Spinal cord (tissue), 10 donors: ENCODE data around the gene PPP3R1. TPM values are rescaled to one million over a fixed set of nuclear protein-coding genes. Genes with fewer than 3 reads are reported as not detected.

Experiments
- DNase-seq, 6 donors: peaks; one replicate each; pipeline versions ENCODE4 v3.0.0 to v3.0.0-alpha.2; 2013 to 2015; ENCODE audit warnings: low spot score in 6 of 6, low read depth in 4 of 6
- H3K27ac ChIP-seq: one replicate; pipeline ENCODE4 v1.5.1; 2013; ENCODE audit warnings: low read depth, low read length, control low read depth
- H3K27me3 ChIP-seq: one replicate; pipeline ENCODE4 v1.6.1; 2013; ENCODE audit warnings: low read length; ENCODE audit not compliant: control insufficient read depth, insufficient read depth
- H3K36me3 ChIP-seq: one replicate; pipeline ENCODE4 v1.6.1; 2013; ENCODE audit warnings: low read length; ENCODE audit not compliant: control insufficient read depth, insufficient read depth
- H3K4me1 ChIP-seq: one replicate; pipeline ENCODE4 v1.6.1; 2013; ENCODE audit warnings: low read length; ENCODE audit not compliant: control insufficient read depth, insufficient read depth
- H3K4me3 ChIP-seq: one replicate; pipeline ENCODE4 v1.5.1; 2013; ENCODE audit warnings: low read depth, low read length, control low read depth
- H3K9me3 ChIP-seq: one replicate; pipeline ENCODE4 v1.6.1; 2013; ENCODE audit warnings: low read length; ENCODE audit not compliant: control insufficient read depth, insufficient read depth
- WGBS: methylation state at CpG from one replicate; pipeline ENCODE4 v1.1.5; 2013; ENCODE audit warnings: missing lambda C conversion rate; ENCODE audit not compliant: insufficient coverage; 5-methylcytosine and 5-hydroxymethylcytosine counted together
- polyA plus RNA-seq, 2 donors: library from polyadenylated mRNA; unstranded; fragments of 120-200 nt; gene quantifications; one replicate each; pipeline ENCODE4 v1.2.1, GENCODE V29; 2013; ENCODE audit not compliant: insufficient read length in 2 of 2
- total RNA-seq, 2 donors: library from RNA; depleted of rRNA in 1 of 2; stranded (reverse); fragments of 120-200 nt in 1 of 2; fragments of >200 nt in 1 of 2; gene quantifications; one replicate each; pipeline versions ENCODE4 v1.2.3 to v1.2.4, GENCODE V29; 2013 to 2014
- donor health status: healthy.

The PPP3R1 gene
- total and polyA plus RNA-seq, 4 donors, result 23.8 to 170 (median 147) TPM

DNA sequence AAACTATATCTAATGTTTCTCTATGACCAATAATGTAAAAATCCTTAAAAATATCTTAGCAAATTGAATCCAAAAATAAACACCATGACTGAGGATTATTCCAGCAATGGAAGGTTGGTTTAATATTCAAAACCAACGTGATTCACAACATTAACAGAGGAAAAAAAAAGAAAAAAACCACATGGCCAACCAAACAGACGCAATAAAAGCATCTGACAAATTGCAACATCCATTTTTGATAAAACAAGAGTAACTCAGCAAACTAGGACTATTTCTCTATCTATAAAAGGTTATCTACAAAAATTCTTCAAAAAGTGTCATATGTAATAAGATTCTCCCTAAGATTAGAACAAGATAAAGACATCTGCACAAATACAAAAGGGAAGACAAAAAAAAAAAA is 28.9 kb downstream of the PPP3R1 start:
- WGBS, result no CpG with 5 or more reads among the region's 2 CpGs
- Histone ChIP-seq H3K27ac (no peak overlapping the region), H3K27me3 (no peaks in the 10 kb centered on the region), H3K4me1 (no peaks in the 10 kb centered on the region), H3K9me3 (no peaks in the 10 kb centered on the region), H3K4me3 (no peak overlapping the region), H3K36me3 (no peaks in the 10 kb centered on the region)
- no peak for DNase-seq

- Histone ChIP-seq H3K4me1 (no peaks in the 10 kb centered on the region), H3K27ac (no peak overlapping the region), H3K36me3 (no peaks in the 10 kb centered on the region), H3K9me3 (no peaks in the 10 kb centered on the region), H3K27me3 (no peaks in the 10 kb centered on the region), H3K4me3 (no peak overlapping the region)
- no peak for DNase-seq
- no CpG with 5 or more reads among the region's 1 CpG for WGBS
Observed at GRCh38 chr2:68222287-68222686, 30.0 kb downstream of the PPP3R1 start.

DNA sequence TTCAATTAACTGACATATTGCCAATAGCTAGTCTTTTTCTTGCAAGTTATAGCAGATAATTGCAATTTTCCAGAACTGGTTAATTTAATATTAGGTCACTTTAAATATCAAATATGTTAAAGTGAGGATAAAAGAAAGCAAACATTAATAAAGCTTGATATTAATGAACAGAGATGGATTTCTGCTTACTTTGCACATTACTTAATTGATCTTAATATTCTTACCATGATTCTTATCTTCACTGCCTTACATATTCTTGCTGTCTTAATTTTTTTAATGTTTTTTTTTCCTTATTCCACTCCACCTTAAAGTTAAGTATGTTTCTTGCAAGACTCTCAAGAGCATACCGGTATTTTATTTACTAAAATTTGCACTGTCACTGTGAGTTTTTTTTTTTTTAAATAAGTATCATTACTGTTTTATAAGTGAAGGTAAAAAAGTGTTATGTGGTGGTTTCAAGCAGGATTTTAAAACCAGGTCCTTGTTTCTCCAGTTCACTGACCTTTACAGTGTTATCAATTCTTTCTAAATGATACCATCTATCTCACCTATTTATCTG is 33.9 kb downstream of the PPP3R1 start:
- WGBS, result no CpG with 5 or more reads among the region's 1 CpG
- H3K27me3 ChIP-seq, result no peaks in the 10 kb centered on the region
- no peaks in the 10 kb centered on the region for H3K9me3 ChIP-seq
- no peak overlapping the region for H3K27ac ChIP-seq
- DNase-seq, result no peak
- H3K4me1 ChIP-seq, result no peaks in the 10 kb centered on the region
- H3K4me3 ChIP-seq, result no peak overlapping the region
- H3K36me3 ChIP-seq, result no peaks in the 10 kb centered on the region

GRCh38 chr2:68217729-68218128 is 34.6 kb downstream of the PPP3R1 start:
- no peak for DNase-seq
- H3K4me3 ChIP-seq, result no peak overlapping the region
- no peaks in the 10 kb centered on the region for H3K27me3 ChIP-seq
- no peaks in the 10 kb centered on the region for H3K36me3 ChIP-seq
- no CpG with 5 or more reads among the region's 3 CpGs for WGBS
- no peak overlapping the region for H3K27ac ChIP-seq
- no peaks in the 10 kb centered on the region for H3K9me3 ChIP-seq
- no peaks in the 10 kb centered on the region for H3K4me1 ChIP-seq

DNA sequence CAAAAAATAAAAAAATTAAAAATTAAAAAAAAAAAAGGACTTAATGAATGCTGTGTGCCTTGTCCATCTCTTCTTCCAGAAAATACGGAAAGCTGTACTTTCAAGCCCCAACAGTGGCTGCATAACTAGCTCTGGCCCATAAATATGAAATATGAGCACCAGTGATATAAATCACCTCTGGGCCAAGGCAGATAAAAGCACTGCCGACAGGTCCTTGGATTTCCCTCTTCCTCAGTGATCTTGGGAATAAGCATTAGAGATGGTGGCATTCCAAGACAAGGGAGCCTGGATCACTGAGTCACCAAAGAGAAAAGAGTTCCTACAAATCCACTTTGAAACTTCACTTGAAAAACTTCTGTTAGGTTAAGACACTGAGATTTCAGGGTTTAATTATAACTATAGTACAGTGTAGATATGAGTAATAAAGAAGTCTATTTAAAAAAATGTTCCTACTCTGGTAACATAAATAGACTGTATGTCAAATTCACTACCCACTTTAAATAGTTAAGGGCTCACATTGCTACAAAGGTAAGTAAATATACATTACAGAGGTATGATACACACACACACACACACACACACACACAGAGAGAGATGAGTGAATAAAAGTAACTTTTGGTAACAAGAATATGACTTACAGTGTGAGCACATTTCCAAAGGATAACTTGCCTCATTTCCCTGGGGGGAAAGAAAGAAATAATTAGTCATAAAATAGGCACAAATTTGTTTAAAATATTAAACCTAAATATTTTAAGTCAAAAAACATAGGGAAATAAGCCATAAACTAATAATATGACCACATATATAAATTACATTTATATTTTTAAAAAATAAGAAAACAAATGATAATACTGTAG is 35.6 kb downstream of the PPP3R1 start:
- 100% methylated on average over 1 of the region's 2 CpGs for WGBS

DNA sequence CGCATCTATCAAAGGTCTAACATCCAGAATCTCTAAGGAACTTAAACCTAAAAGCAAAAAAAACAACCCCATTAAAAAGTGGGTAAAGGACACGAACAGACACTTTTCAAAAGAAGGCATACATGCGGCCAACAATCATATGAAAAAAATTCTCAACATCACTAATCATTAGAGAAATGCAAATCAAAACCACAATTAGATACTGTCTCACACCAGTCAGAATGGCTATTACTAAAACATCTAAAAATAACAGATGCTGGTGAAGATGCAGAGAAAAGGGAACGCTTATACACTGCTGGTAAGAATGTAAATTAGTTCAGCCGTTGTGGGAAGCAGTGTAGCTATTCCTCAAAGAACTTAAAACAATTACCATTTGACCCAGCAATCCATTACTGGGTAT is 38.0 kb downstream of the PPP3R1 start:
- 100% methylated on average over 1 of the region's 5 CpGs for WGBS

More for the DNA sequence above, 35.6 kb downstream of the PPP3R1 start:
- no peaks in the 10 kb centered on the region for H3K36me3 ChIP-seq
- no peak for DNase-seq
- H3K4me1 ChIP-seq, result no peaks in the 10 kb centered on the region
- no peaks in the 10 kb centered on the region for H3K27me3 ChIP-seq
- H3K4me3 ChIP-seq, result no peak overlapping the region
- H3K27ac ChIP-seq, result no peak overlapping the region
- H3K9me3 ChIP-seq, result no peaks in the 10 kb centered on the region

DNA sequence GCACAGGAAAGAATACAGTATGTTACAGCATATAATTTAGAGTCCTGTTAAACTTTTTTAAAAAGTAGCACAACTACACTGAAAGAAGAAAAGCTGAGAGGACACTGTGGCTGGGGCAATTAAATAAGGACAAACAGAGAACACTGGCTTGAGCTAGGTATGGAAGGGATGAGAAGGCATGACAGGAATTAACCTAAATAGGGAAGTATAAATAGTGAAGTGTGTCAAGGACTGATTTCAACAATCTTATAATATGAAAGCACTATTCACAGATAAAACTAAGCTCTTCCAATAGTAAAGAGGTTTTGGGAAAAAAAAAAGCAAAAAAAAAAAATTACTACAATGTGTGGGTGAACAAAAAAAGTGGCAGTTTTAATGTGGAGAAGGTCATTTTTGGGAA is 45.5 kb downstream of the PPP3R1 start:
- Histone ChIP-seq H3K27me3 (no peaks in the 10 kb centered on the region), H3K36me3 (no peaks in the 10 kb centered on the region), H3K9me3 (no peaks in the 10 kb centered on the region), H3K4me3 (no peak overlapping the region), H3K27ac (no peak overlapping the region), H3K4me1 (no peaks in the 10 kb centered on the region)
- DNase-seq, result no peak

More for the DNA sequence above, 38.0 kb downstream of the PPP3R1 start:
- no peaks in the 10 kb centered on the region for H3K4me1 ChIP-seq
- DNase-seq, result no peak
- H3K4me3 ChIP-seq, result no peak overlapping the region
- no peaks in the 10 kb centered on the region for H3K9me3 ChIP-seq
- no peak overlapping the region for H3K27ac ChIP-seq
- no peaks in the 10 kb centered on the region for H3K27me3 ChIP-seq
- H3K36me3 ChIP-seq, result no peaks in the 10 kb centered on the region

DNA sequence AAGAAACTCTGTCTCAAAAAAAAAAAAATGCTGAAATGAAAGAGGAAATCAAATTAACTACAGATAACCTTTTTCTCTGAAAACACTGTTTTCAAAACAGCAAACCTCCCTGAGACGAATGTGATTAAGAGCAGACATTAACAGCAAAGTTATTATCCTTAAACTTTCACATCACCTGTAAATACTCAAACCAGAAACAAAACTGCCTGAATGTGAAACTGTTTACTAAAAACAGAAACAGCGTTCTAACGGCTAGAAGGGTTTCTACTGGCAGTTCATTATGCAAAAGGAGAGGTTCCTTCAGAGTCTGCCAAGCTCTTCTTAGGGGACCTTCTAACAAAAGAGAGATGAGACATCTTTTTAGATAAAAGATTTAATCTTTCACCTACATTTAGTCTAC is 48.7 kb downstream of the PPP3R1 start:
- Histone ChIP-seq H3K36me3 (no peaks in the 10 kb centered on the region), H3K27ac (no peak overlapping the region), H3K4me1 (no peaks in the 10 kb centered on the region), H3K4me3 (no peak overlapping the region), H3K27me3 (no peaks in the 10 kb centered on the region), H3K9me3 (no peaks in the 10 kb centered on the region)
- no peak for DNase-seq
- WGBS, result no CpG with 5 or more reads among the region's 3 CpGs

DNA sequence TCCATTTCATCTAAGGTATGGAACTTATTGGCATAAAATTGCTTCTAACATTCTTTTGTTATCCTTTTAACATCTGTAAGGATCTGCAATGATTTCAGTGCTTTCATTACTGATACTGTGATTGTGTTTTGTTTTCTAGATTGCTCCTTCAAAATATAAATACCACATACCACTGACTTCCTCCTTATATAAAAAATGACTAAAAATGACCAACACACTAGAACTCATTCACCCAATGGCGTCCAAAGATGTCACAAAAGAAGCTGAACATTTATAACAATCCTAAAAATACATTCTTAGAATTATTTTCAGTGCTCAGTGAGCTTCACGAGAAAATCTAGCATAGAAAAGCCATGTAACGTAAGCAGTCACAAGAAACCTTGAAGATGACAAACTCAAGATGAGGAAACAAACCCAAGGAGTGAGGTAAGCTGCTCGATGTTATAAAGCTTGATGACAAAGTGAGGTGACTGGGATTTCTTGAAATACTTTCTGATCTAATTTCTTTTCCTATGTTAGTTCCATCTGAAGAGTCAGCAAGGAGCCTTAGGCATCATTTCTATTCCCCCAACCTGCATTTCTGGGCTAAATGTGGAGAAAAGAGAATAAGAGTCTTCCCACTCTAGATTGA is 52.1 kb downstream of the PPP3R1 start:
- H3K36me3 ChIP-seq, result no peaks in the 10 kb centered on the region

More for the DNA sequence above, 52.1 kb downstream of the PPP3R1 start:
- Histone ChIP-seq H3K27me3 (no peaks in the 10 kb centered on the region), H3K27ac (no peak overlapping the region), H3K9me3 (no peaks in the 10 kb centered on the region), H3K4me3 (no peak overlapping the region), H3K4me1 (no peaks in the 10 kb centered on the region)
- WGBS, result 89% methylated on average over 3 of the region's 4 CpGs
- DNase-seq, result no peak
